CD4-positive, alpha-beta T cell (primary cell): ENCODE data around the gene PDZRN4. TPM values are rescaled to one million over a fixed set of nuclear protein-coding genes. Genes with fewer than 3 reads are reported as not detected.

ENCODE experiments used
- ATAC-seq: fragments of 200-7000 bp; cut with Tn5 transposase; one replicate; pipeline ENCODE4 v1.10.0; 2022; ENCODE audit warnings: mild to moderate bottlenecking; ENCODE audit not compliant: poor library complexity
- CTCF ChIA-PET: fragments of 350-600 bp; sonication (Branson Sonifier 250); formaldehyde crosslinking; loops from one replicate; lab custom pipeline; 2021; ENCODE audit warnings: antibody characterized with exemption, inconsistent platforms; lab: Charles Lee
- POLR2A ChIA-PET: fragments of 350-600 bp; sonication (Branson Sonifier 250); formaldehyde crosslinking; loops from one replicate; lab custom pipeline; 2021; ENCODE audit warnings: antibody characterized with exemption, inconsistent platforms; lab: Charles Lee
- DNase-seq, 14 experiments: peaks; one replicate each; pipeline ENCODE4 v3.0.0-alpha.2; 2013 to 2020; ENCODE audit warnings: mixed read lengths in 2 of 14
- H3K27ac ChIP-seq, 2 donors: one replicate each; pipeline versions ENCODE4 v1.5.1 to v1.7.0; 2013; ENCODE audit warnings: low read length in 2 of 2, low read depth in 1 of 2, mild to moderate bottlenecking in 1 of 2
- H3K27me3 ChIP-seq, 2 experiments: 1 replicate in 1 of 2; 2 replicates in 1 of 2; pipeline versions ENCODE4 v1.6.1 to v1.7.0; 2013; ENCODE audit warnings: low read length in 2 of 2, control low read depth in 1 of 2, mild to moderate bottlenecking in 1 of 2, moderate library complexity in 1 of 2; ENCODE audit not compliant: insufficient read depth in 2 of 2, control insufficient read depth in 1 of 2
- H3K36me3 ChIP-seq: one replicate; pipeline ENCODE4 v1.6.1; 2013; ENCODE audit warnings: low read length, control low read depth; ENCODE audit not compliant: insufficient read depth
- H3K4me1 ChIP-seq: one replicate; pipeline ENCODE4 v1.6.1; 2013; ENCODE audit warnings: low read length, control low read depth; ENCODE audit not compliant: insufficient read depth
- H3K4me3 ChIP-seq: one replicate; pipeline ENCODE4 v1.5.1; 2013; ENCODE audit warnings: mild to moderate bottlenecking, low read length, moderate library complexity
- H3K9me3 ChIP-seq, 2 experiments: 1 replicate in 1 of 2; 2 replicates in 1 of 2; pipeline versions ENCODE4 v1.6.1 to v1.7.0; 2013; ENCODE audit warnings: low read length in 2 of 2, mild to moderate bottlenecking in 2 of 2, control low read depth in 1 of 2, moderate library complexity in 1 of 2; ENCODE audit not compliant: control insufficient read depth in 1 of 2, insufficient read depth in 1 of 2
- H3K27ac Mint-ChIP-seq: one replicate; pipeline ENCODE4 v1.8.0; 2020; ENCODE audit warnings: mixed read lengths
- H3K27me3 Mint-ChIP-seq: one replicate; pipeline ENCODE4 v1.8.0; 2021; ENCODE audit warnings: mixed read lengths
- H3K36me3 Mint-ChIP-seq: one replicate; pipeline ENCODE4 v1.8.0; 2021; ENCODE audit warnings: low read depth, mixed read lengths
- H3K4me1 Mint-ChIP-seq: one replicate; pipeline ENCODE4 v1.8.0; 2021; ENCODE audit warnings: low read depth, mixed read lengths
- H3K4me3 Mint-ChIP-seq: one replicate; pipeline ENCODE4 v1.8.0; 2020; ENCODE audit warnings: mild to moderate bottlenecking, mixed read lengths
- H3K9me3 Mint-ChIP-seq: one replicate; pipeline ENCODE4 v1.8.0; 2020; ENCODE audit warnings: mixed read lengths
- intact Hi-C, 2 experiments: fragments of 100-400 bp; cut with DNase I in 1 of 2; cut with micrococcal nuclease in 1 of 2; formaldehyde crosslinking; loops; one replicate each; pipeline versions ENCODE4 v1.15.1 to v1.9.0; 2023 to 2025; cut with DNase I, micrococcal nuclease
- total RNA-seq, 174 experiments: library from RNA in 2 of 174; stranded (reverse) in 2 of 174; gene quantifications; one replicate each; pipeline ENCODE4 v1.2.3 and lab custom pipeline; 2021 to 2026
- TF ChIP-seq, protein P1 (sequence below): fragments of 200-600 bp; IDR thresholded peaks from one replicate; pipeline ENCODE4 v1.8.0; 2022; ENCODE audit warnings: antibody characterized with exemption, mild to moderate bottlenecking

The PDZRN4 gene
- total RNA-seq, 2 experiments from 2014 or later = not detected

DNA sequence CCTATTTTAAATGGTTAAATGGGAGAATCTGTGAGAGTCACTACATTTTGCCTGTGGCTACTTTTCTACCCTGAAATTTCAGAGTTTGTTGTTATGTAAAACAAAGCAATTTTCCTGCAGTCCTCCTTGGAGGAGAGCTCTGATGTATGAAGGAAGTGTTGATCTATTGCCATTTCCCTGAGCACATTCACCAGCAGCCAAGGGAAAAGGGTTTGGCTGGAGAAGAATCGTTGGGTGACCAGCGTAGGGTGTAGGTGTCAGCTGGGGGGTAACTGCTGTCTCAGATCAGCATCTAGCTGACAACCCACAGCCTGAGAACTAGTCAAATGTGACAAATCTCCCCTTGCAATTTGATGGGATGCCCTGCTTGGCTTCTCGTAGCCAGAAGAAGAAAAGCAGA is 230.5 kb downstream of the PDZRN4 start:
- no peaks in the 10 kb centered on the region for H3K9me3 ChIP-seq
- no peaks in the 10 kb centered on the region for H3K4me1 ChIP-seq
- CTCF ChIA-PET = interaction anchor here (0.5 kb wide), 1 partner anchor 86 kb away, joined by 3 read pairs; no protein-coding TSS in a partner anchor
- H3K4me3 Mint-ChIP-seq = no peak overlapping the region
- no peaks in the 10 kb centered on the region for H3K27me3 Mint-ChIP-seq
- ATAC-seq = no peak
- no peak overlapping the region for H3K27ac Mint-ChIP-seq
- no peaks in the 10 kb centered on the region for H3K36me3 Mint-ChIP-seq
- intact Hi-C loops = no loop called here
- POLR2A ChIA-PET = no interaction called here
- H3K4me3 ChIP-seq = no peak overlapping the region
- H3K9me3 Mint-ChIP-seq = no peaks in the 10 kb centered on the region
- DNase-seq = no peak
- H3K36me3 ChIP-seq = no peaks in the 10 kb centered on the region
- no peaks in the 10 kb centered on the region for H3K4me1 Mint-ChIP-seq
- no peak overlapping the region for H3K27ac ChIP-seq
- H3K27me3 ChIP-seq = no peaks in the 10 kb centered on the region
- TF ChIP-seq, protein P1, sequence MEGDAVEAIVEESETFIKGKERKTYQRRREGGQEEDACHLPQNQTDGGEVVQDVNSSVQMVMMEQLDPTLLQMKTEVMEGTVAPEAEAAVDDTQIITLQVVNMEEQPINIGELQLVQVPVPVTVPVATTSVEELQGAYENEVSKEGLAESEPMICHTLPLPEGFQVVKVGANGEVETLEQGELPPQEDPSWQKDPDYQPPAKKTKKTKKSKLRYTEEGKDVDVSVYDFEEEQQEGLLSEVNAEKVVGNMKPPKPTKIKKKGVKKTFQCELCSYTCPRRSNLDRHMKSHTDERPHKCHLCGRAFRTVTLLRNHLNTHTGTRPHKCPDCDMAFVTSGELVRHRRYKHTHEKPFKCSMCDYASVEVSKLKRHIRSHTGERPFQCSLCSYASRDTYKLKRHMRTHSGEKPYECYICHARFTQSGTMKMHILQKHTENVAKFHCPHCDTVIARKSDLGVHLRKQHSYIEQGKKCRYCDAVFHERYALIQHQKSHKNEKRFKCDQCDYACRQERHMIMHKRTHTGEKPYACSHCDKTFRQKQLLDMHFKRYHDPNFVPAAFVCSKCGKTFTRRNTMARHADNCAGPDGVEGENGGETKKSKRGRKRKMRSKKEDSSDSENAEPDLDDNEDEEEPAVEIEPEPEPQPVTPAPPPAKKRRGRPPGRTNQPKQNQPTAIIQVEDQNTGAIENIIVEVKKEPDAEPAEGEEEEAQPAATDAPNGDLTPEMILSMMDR = no peak

- H3K27me3 Mint-ChIP-seq = no peaks in the 10 kb centered on the region
- no peak for ATAC-seq
- POLR2A ChIA-PET = no interaction called here
- H3K36me3 ChIP-seq = no peaks in the 10 kb centered on the region
- no peak overlapping the region for H3K27ac ChIP-seq
- H3K9me3 Mint-ChIP-seq = no peaks in the 10 kb centered on the region
- H3K27ac Mint-ChIP-seq = no peak overlapping the region
- intact Hi-C loops = no loop called here
- H3K27me3 ChIP-seq = no peaks in the 10 kb centered on the region
- no peaks in the 10 kb centered on the region for H3K4me1 Mint-ChIP-seq
- CTCF ChIA-PET = interaction anchor here (0.5 kb wide), 1 partner anchor 87 kb away, joined by 3 read pairs; no protein-coding TSS in a partner anchor
- H3K36me3 Mint-ChIP-seq = no peaks in the 10 kb centered on the region
- H3K4me3 Mint-ChIP-seq = no peak overlapping the region
- no peak for DNase-seq
- TF ChIP-seq, protein P1 = no peak
- H3K4me1 ChIP-seq = no peaks in the 10 kb centered on the region
- no peaks in the 10 kb centered on the region for H3K9me3 ChIP-seq
- H3K4me3 ChIP-seq = no peak overlapping the region
Measured at GRCh38 chr12:41419131-41419893, 231.2 kb downstream of the PDZRN4 start.

DNA sequence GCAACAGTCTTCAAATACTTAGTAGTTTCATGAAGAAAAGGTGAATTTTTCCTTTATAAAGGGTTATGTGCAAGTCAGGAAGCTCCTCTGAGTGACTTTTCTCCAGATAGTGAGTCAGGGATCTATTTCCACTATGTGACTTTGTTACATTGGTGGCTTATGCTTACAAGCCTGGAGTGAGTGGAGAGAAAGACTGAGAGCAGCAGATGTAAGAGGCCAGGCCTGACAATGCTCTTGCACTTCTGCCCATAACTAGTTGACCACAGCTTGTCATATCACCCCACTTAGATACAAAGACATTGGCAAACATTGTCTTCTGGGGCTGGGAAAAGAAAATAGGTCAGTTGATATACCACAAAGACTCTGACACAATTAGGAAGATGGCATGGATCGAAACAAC is 236.5 kb downstream of the PDZRN4 start:
- H3K27me3 Mint-ChIP-seq = no peaks in the 10 kb centered on the region
- TF ChIP-seq, protein P1 = no peak

More for the DNA sequence above, 236.5 kb downstream of the PDZRN4 start:
- Histone ChIP-seq H3K9me3 (no peaks in the 10 kb centered on the region), H3K4me1 (no peaks in the 10 kb centered on the region), H3K27ac (no peak overlapping the region), H3K36me3 (no peaks in the 10 kb centered on the region), H3K27me3 (no peaks in the 10 kb centered on the region), H3K4me3 (no peak overlapping the region)
- no peaks in the 10 kb centered on the region for H3K36me3 Mint-ChIP-seq
- ChIA-PET CTCF (interaction anchor here (1.2 kb wide), 1 partner anchor 20 kb away, joined by 3 read pairs; no protein-coding TSS in a partner anchor), POLR2A (no interaction called here)
- intact Hi-C loops = no loop called here
- DNase-seq (no peak), ATAC-seq (no peak)
- H3K4me1 Mint-ChIP-seq = no peaks in the 10 kb centered on the region
- no peak overlapping the region for H3K4me3 Mint-ChIP-seq
- H3K9me3 Mint-ChIP-seq = no peaks in the 10 kb centered on the region
- H3K27ac Mint-ChIP-seq = no peak overlapping the region
